K562 (cell line): ENCODE data around the gene MARS1. TPM values are rescaled to one million over a fixed set of nuclear protein-coding genes. Genes with fewer than 3 reads are reported as not detected.
A peak's percentile ranks its signal among the peaks of the same experiment; 100 is the strongest.

Experiments
- DMBX1 ChIP-seq: fragments of 250-450 bp; sonication (Bioruptor Pico); IDR thresholded peaks from 2 replicates; pipeline ENCODE4 v1.8.0; 2022; ENCODE audit warnings: inconsistent platforms, mild to moderate bottlenecking, moderate library complexity, borderline replicate concordance
- ETV6 ChIP-seq, 3 experiments: fragments of 150-350 bp in 1 of 3; sonication (generic) in 1 of 3; formaldehyde crosslinking in 1 of 3; IDR thresholded peaks; 2 replicates each; pipeline versions ENCODE4 v1.6.1 to v1.8.0; 2014 to 2022; ENCODE audit warnings: borderline replicate concordance in 2 of 3, low read depth in 2 of 3, antibody characterized with exemption in 1 of 3, low read length in 1 of 3, mild to moderate bottlenecking in 1 of 3, missing genetic modification reagents in 1 of 3
- FOS ChIP-seq: IDR thresholded peaks from 3 replicates; pipeline ENCODE4 v1.6.1; 2011; ENCODE audit not compliant: insufficient read length; ENCODE audit errors: extremely low read depth
- JUN ChIP-seq, 2 experiments: sonication (generic) in 1 of 2; formaldehyde crosslinking in 1 of 2; IDR thresholded peaks; 2 replicates each; pipeline versions ENCODE4 v1.6.1 to v1.8.0; 2012 to 2022; ENCODE audit warnings: borderline replicate concordance in 2 of 2, mild to moderate bottlenecking in 2 of 2, improper control_type of control experiment in 1 of 2, low read depth in 1 of 2, low read length in 1 of 2, missing genetic modification reagents in 1 of 2
- RAD21 ChIP-seq, 2 experiments: fragments of 250-450 bp in 1 of 2; fragments of 450-650 bp in 1 of 2; sonication (Bioruptor Pico) in 1 of 2; formaldehyde crosslinking in 1 of 2; IDR thresholded peaks in 1 of 2; conservative IDR thresholded peaks in 1 of 2; 2 replicates each; pipeline versions ENCODE4 v1.4.0 to v1.8.0; 2020 to 2022; ENCODE audit warnings: mild to moderate bottlenecking in 2 of 2, moderate library complexity in 1 of 2
- SMAD1 ChIP-seq: fragments of 150-350 bp; IDR thresholded peaks from 2 replicates; pipeline ENCODE4 v1.6.1; 2014; ENCODE audit warnings: low read length, low read depth; ENCODE audit not compliant: partially characterized antibody
- ZFP1 ChIP-seq: fragments of 450-650 bp; formaldehyde crosslinking; IDR thresholded peaks from 2 replicates; pipeline ENCODE4 v1.4.0; 2020; ENCODE audit warnings: mild to moderate bottlenecking, mixed read lengths
- ZNF121 ChIP-seq: sonication (generic); formaldehyde crosslinking; conservative IDR thresholded peaks from 2 replicates; pipeline ENCODE4 v1.8.0; 2022; ENCODE audit warnings: missing genetic modification reagents
- polyA plus RNA-seq, 8 experiments: library from polyadenylated mRNA; depleted of rRNA in 4 of 8; stranded (reverse) in 5 of 8; unstranded in 3 of 8; fragments of >200 nt; fragmentation: Nextera tagmentation in 2 of 8; fragmentation: Illumina TruSeq in 1 of 8; extraction: Ambion mirVana in 2 of 8; extraction: Trizol in 1 of 8; gene quantifications; 2 replicates each; pipeline versions ENCODE4 v1.2.1 to v1.2.3, GENCODE V29; 2011 to 2014; ENCODE audit warnings: inconsistent platforms in 1 of 8, missing spikeins in 1 of 8
- total RNA-seq, 7 experiments: library from RNA; depleted of rRNA in 6 of 7; stranded (reverse); fragments of >200 nt in 6 of 7; fragmentation: Illumina TruSeq in 2 of 7; extraction: Trizol in 2 of 7; gene quantifications; 2 replicates each; pipeline versions ENCODE4 v1.2.1 to v1.2.3, GENCODE V29; 2011 to 2021; ENCODE audit warnings: low replicate concordance in 1 of 7
- TF ChIP-seq, protein P1 (sequence below): IDR thresholded peaks from 3 replicates; pipeline ENCODE4 v1.6.1; 2011; ENCODE audit warnings: borderline replicate concordance, mild to moderate bottlenecking, moderate library complexity; ENCODE audit not compliant: insufficient read length; ENCODE audit errors: extremely low read depth
- TF ChIP-seq, protein P2 (sequence below): fragments of 200-800 bp; sonication (Bioruptor generic); IDR thresholded peaks from 2 replicates; pipeline ENCODE4 v1.6.1; 2016; ENCODE audit warnings: missing genetic modification characterization, missing compliant biosample characterization
- TF ChIP-seq, protein P3 (sequence below): fragments of 450-650 bp; IDR thresholded peaks from 2 replicates; pipeline ENCODE4 v1.6.1; 2017; ENCODE audit warnings: antibody characterized with exemption
- TF ChIP-seq, protein P4 (sequence below): fragments of 450-650 bp; formaldehyde crosslinking; conservative IDR thresholded peaks from 2 replicates; pipeline ENCODE4 v1.4.0; 2022; ENCODE audit warnings: mild to moderate bottlenecking, missing genetic modification characterization
- TF ChIP-seq, protein P5 (sequence below), 2 experiments: fragments of 450-650 bp in 1 of 2; sonication (generic) in 1 of 2; formaldehyde crosslinking; conservative IDR thresholded peaks; 2 replicates each; pipeline versions ENCODE4 v1.4.0 to v1.8.1; 2020 to 2022; ENCODE audit warnings: mild to moderate bottlenecking in 1 of 2, missing genetic modification reagents in 1 of 2

Gene MARS1
- total and polyA plus RNA-seq, 9 of the 15 experiments (the other 6 are each of a cell fraction or from before 2014, with no cell fraction given): 117 to 382 (median 220) TPM

DNA sequence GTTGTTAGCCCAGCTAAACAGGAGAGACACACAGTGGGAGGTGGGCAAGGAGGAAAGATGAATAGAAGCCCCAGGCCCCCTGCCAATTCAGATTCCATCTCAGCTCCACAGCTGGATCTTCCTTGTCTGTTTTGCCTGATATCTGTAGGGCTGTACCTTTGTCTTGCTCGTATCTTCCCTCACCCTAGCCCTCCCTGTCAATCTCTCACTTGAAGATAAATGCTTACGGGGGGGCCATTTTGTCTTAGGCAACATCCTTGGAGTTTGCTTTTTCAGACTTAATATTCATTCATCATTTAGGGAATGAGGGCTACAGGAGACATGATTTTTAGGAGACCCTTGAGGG, 64.4 kb downstream of the MARS1 start (continued):
- TF ChIP-seq, protein P1, sequence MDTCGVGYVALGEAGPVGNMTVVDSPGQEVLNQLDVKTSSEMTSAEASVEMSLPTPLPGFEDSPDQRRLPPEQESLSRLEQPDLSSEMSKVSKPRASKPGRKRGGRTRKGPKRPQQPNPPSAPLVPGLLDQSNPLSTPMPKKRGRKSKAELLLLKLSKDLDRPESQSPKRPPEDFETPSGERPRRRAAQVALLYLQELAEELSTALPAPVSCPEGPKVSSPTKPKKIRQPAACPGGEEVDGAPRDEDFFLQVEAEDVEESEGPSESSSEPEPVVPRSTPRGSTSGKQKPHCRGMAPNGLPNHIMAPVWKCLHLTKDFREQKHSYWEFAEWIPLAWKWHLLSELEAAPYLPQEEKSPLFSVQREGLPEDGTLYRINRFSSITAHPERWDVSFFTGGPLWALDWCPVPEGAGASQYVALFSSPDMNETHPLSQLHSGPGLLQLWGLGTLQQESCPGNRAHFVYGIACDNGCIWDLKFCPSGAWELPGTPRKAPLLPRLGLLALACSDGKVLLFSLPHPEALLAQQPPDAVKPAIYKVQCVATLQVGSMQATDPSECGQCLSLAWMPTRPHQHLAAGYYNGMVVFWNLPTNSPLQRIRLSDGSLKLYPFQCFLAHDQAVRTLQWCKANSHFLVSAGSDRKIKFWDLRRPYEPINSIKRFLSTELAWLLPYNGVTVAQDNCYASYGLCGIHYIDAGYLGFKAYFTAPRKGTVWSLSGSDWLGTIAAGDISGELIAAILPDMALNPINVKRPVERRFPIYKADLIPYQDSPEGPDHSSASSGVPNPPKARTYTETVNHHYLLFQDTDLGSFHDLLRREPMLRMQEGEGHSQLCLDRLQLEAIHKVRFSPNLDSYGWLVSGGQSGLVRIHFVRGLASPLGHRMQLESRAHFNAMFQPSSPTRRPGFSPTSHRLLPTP: no peak
- TF ChIP-seq, protein P2, sequence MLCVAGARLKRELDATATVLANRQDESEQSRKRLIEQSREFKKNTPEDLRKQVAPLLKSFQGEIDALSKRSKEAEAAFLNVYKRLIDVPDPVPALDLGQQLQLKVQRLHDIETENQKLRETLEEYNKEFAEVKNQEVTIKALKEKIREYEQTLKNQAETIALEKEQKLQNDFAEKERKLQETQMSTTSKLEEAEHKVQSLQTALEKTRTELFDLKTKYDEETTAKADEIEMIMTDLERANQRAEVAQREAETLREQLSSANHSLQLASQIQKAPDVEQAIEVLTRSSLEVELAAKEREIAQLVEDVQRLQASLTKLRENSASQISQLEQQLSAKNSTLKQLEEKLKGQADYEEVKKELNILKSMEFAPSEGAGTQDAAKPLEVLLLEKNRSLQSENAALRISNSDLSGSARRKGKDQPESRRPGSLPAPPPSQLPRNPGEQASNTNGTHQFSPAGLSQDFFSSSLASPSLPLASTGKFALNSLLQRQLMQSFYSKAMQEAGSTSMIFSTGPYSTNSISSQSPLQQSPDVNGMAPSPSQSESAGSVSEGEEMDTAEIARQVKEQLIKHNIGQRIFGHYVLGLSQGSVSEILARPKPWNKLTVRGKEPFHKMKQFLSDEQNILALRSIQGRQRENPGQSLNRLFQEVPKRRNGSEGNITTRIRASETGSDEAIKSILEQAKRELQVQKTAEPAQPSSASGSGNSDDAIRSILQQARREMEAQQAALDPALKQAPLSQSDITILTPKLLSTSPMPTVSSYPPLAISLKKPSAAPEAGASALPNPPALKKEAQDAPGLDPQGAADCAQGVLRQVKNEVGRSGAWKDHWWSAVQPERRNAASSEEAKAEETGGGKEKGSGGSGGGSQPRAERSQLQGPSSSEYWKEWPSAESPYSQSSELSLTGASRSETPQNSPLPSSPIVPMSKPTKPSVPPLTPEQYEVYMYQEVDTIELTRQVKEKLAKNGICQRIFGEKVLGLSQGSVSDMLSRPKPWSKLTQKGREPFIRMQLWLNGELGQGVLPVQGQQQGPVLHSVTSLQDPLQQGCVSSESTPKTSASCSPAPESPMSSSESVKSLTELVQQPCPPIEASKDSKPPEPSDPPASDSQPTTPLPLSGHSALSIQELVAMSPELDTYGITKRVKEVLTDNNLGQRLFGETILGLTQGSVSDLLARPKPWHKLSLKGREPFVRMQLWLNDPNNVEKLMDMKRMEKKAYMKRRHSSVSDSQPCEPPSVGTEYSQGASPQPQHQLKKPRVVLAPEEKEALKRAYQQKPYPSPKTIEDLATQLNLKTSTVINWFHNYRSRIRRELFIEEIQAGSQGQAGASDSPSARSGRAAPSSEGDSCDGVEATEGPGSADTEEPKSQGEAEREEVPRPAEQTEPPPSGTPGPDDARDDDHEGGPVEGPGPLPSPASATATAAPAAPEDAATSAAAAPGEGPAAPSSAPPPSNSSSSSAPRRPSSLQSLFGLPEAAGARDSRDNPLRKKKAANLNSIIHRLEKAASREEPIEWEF (CRISPR knock-in tag): no peak
- TF ChIP-seq SMAD1 (peak; percentile 51), ZNF121 (CRISPR knock-in tag) (no peak), ZFP1 (no peak), FOS (no peak), RAD21 (CRISPR knock-in tag; conservative IDR thresholded peaks at IDR 0.05 in 1 of 2, IDR thresholded peaks at IDR 0.05 in 1 of 2) (no peak), ETV6 (IDR thresholded peaks at IDR 0.05; ENCODE audit: borderline replicate concordance in 1 of 2, low read depth in 2 of 2, low read length in 1 of 2) (no peak), ETV6 (CRISPR knock-in tag; IDR thresholded peaks at IDR 0.05; ENCODE audit: borderline replicate concordance) (no peak), JUN (IDR thresholded peaks at IDR 0.05; ENCODE audit: borderline replicate concordance, low read depth, low read length) (no peak), JUN (CRISPR knock-in tag; IDR thresholded peaks at IDR 0.05; ENCODE audit: borderline replicate concordance) (no peak), DMBX1 (CRISPR knock-in tag) (peak; percentile 33; the same call in 1 of the 2 replicates)
- TF ChIP-seq, protein P3, sequence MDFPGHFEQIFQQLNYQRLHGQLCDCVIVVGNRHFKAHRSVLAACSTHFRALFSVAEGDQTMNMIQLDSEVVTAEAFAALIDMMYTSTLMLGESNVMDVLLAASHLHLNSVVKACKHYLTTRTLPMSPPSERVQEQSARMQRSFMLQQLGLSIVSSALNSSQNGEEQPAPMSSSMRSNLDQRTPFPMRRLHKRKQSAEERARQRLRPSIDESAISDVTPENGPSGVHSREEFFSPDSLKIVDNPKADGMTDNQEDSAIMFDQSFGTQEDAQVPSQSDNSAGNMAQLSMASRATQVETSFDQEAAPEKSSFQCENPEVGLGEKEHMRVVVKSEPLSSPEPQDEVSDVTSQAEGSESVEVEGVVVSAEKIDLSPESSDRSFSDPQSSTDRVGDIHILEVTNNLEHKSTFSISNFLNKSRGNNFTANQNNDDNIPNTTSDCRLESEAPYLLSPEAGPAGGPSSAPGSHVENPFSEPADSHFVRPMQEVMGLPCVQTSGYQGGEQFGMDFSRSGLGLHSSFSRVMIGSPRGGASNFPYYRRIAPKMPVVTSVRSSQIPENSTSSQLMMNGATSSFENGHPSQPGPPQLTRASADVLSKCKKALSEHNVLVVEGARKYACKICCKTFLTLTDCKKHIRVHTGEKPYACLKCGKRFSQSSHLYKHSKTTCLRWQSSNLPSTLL: no peak
- TF ChIP-seq, protein P4, sequence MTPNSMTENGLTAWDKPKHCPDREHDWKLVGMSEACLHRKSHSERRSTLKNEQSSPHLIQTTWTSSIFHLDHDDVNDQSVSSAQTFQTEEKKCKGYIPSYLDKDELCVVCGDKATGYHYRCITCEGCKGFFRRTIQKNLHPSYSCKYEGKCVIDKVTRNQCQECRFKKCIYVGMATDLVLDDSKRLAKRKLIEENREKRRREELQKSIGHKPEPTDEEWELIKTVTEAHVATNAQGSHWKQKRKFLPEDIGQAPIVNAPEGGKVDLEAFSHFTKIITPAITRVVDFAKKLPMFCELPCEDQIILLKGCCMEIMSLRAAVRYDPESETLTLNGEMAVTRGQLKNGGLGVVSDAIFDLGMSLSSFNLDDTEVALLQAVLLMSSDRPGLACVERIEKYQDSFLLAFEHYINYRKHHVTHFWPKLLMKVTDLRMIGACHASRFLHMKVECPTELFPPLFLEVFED (CRISPR knock-in tag): no peak
- TF ChIP-seq, protein P5, sequence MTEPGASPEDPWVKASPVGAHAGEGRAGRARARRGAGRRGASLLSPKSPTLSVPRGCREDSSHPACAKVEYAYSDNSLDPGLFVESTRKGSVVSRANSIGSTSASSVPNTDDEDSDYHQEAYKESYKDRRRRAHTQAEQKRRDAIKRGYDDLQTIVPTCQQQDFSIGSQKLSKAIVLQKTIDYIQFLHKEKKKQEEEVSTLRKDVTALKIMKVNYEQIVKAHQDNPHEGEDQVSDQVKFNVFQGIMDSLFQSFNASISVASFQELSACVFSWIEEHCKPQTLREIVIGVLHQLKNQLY (CRISPR knock-in tag; conservative IDR thresholded peaks at IDR 0.05): no peak
